T-helper 2 cell treated with Interferon-gamma antibody and Interleukin-4, amounts not matched to agents 100 ng/mL and 5 ng/mL, for 36 hours (primary cell): Measurements from ENCODE around the gene SRRM2. TPM values are rescaled to one million over a fixed set of nuclear protein-coding genes. Genes with fewer than 3 reads are reported as not detected.

Experiments
- intact Hi-C: fragments of 100-400 bp; cut with micrococcal nuclease; formaldehyde crosslinking; loops from one replicate; pipeline ENCODE4 v1.15.1; 2023
- total RNA-seq: library from RNA; stranded (reverse); gene quantifications from 2 replicates; pipeline ENCODE4 v1.2.3, GENCODE V29; 2022

The SRRM2 gene
- total RNA-seq, 1 donor from 2014 or later: 595 TPM

DNA sequence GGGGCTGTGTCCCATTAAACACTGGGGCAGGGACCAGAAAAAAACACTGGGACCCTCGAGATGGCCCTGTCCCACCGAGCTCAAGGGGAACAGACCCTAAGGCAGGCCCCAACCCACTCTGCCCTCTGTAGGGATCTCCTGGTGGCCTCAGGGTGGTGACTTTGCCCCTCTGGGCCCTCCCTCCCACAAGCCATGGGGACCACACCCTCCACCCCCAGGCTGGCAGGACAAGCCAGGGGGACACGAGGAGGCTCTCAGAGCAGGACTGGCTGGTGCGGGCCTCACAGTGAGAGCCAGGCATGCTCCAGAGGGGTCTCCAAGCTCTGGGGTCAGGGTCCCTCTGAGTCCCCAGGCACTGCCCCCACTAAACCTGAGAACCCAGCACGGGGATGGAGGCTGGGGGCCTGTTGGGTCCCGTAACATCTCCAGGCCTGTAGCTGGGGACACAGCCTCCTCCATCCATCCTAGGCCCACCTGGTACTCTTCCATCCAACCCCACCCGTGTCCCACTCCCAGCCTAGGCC lies 14.5 kb upstream of the SRRM2 start:
- intact Hi-C loops: no loop called here

DNA sequence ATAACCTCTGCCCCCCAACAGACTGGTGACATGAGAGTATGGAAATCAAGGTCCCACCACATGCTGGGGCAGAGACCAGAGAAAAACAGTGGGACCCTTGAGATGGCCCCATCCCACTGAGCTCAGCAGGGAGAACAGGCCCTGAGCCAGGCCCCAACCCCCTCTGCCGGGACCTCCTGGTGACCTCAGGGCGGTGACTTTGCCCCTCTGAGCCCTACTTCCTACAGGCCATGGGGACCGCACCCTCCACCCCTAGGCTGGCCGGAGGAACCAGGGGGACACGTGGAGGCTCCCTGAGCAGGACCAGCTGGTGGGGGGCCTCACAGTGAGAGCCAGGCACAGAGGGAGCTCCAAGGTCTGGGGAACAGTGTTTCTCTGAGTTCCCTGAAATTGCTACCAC lies 13.8 kb upstream of the SRRM2 start:
- intact Hi-C loops: no loop called here

DNA sequence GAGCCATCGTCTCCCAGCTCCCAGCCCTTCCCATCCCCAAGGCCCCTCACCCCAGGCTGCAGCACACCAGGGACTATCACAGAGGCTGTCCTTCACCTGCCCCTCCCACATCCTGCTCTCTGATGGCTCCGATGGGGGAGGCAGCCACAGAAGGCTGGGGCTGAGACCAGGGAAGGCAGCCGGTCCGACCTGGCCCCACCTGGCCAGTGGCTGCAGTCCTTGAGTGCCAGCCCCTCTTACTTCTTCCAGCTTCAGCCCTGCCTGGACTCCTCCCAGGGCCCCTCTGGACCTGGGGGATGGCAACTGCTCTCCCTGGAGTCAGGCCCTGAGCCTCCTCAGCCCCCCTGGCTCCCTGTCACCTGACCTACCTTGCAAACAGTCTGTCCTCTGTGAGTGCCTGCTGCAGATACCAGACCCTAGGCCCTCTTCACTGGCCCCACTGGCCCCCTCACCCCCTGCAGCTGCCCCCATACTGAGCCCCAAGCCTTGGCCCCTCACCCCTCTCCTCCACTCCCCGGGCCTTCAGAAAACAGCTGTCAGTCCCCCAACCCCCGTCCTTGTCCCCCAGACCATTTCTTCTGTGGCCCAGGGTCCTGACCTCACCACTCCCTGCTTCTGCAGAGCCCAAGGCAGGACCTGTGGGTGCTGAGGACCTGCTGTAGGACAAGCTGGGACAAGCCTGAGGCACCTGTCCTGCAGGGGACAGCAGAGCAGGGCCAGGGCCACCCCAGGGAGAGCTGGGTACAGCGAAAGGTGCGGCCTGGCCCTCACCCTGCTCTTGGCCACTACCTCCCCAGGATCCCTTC lies 12.6 kb upstream of the SRRM2 start:
- intact Hi-C loops: no loop called here

- intact Hi-C loops: no loop called here
These were observed 12.0 kb upstream of the SRRM2 start for GRCh38 chr16:2740476-2740875.

DNA sequence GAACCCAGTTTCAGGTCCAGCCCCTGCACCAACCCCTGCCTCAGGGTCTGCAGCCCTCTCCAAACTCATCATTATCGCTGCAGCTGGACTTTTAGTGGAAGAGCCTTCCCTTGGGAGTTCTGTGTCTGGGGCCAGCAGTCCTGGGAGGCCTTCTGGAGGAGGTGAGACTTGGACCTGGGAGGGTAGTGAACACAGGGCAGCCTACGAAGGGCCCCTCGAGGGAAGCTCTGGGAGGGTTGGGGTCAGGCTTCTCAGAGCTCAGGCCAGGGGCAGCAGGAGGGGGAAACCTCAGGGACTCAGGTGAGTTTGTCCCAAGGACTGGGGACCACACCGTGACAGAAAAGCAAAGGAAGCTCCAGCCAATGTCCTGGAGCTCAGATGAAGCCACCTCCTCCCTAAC lies 11.3 kb upstream of the SRRM2 start:
- intact Hi-C loops: no loop called here

- intact Hi-C loops: no loop called here
These were observed 10.0 kb upstream of the SRRM2 start for GRCh38 chr16:2742323-2743006.

DNA sequence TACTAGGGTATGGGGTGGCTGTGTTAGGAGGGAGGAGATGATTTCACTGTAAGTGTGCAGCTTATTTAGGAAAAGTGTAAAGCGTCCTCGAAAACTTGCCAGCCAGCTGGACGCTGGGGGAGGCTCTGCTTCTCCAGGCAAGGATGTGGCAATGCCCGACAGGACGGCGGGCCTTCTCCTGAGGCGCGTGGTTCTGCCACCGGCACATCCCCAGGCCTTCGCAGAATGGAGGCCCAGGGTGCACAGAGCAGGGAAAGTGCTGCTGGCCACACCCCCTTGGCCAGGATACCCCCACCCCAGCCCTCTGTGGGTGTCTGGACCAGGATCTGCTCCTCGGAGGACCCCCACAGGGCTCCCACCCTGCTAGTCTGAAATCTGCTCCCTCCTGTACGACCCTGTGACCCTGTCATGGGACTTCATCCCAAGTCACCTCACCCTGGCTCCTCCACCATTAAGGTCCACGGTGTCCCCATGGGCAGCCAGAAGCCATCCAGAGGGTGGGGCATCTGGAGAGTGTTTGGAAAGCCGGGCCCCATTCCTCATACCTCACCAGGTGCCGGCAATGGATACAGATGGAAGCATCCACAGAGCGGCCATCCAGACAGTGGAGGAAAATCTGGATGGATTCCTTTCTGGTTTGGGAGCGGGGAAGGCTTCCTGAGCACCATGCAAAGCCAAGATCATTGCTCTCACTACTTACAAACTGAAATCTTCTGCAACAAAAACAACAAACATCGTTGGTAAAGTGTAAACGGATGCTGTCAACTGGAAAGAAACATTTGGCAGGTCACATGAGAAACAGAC lies 9.2 kb upstream of the SRRM2 start:
- intact Hi-C loops: no loop called here

- intact Hi-C loops: no loop called here
These were observed 7.7 kb upstream of the SRRM2 start for GRCh38 chr16:2744711-2745110.

DNA sequence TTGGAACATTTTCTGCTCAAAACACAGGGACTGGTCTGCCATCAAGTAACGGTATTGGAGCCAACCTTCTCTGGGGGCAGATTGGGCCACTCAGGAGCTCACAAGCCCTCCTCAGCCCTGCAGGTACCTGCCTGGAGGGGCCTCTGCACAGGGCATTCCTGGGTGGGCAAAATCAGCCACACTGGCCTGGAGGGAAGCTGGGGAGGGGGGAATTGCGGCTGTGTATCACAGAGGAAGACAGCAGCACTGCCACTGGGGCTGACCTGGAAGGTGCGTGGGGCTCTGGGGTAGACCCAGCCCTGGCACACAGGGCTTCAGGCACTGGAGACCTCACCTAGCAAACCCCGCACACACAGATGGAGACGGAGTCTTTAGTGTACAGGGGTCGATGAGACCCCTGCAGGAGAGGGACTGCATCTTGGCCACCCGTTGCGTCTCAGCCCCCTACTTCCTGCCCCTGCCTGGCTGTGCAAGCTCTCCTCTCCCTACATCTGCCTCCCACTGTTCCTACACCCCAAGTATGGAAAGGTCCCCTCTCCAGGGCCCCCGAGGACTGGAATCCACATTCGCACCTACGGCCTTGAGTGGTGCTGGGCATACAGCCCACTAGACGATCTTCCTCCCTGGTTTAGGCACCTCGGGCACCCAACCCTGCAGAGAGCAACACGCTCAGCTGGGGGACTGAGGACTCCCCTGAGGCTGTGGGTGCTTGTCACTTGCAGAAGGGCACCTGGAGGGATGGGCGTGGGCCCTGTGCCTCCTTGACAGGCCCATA lies 7.1 kb upstream of the SRRM2 start:
- intact Hi-C loops: no loop called here

GRCh38 chr16:2745961-2746360 lies 6.5 kb upstream of the SRRM2 start:
- intact Hi-C loops: no loop called here

DNA sequence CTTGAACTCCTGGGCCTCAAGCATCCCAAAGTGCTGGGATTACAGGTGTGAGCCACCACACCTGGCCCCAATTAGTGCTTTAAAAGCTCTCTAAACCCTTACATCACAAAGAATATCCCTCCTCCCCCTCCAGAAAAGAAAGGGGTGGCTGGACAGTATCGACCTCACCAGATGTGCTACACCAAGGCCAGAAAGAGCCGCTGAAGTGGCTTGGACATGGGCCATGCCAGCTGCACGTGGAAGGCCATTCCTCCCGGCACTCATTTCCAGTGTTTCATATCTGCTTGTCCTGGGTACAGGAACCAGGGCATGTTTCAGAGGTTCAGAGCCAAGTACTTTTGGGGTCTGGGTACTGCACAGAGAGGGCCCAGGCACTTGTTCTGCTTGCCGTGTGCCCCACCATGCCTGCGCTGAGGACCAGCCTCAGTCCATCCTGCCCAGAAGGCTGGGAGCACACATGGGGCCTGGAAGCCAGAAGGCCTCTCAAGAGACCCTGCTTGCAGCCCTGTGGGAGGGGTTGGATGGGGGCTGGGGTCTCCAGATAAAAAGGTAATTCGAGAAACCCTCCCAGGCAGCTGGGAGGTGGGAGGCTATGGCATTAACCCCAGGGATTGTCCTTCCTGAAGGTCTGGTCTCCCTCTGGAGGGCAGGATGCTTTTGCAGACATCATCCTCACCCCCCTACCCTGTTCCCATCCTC lies 3.5 kb upstream of the SRRM2 start:
- intact Hi-C loops: no loop called here

GRCh38 chr16:2749476-2749875 lies 3.0 kb upstream of the SRRM2 start:
- intact Hi-C loops: no loop called here

DNA sequence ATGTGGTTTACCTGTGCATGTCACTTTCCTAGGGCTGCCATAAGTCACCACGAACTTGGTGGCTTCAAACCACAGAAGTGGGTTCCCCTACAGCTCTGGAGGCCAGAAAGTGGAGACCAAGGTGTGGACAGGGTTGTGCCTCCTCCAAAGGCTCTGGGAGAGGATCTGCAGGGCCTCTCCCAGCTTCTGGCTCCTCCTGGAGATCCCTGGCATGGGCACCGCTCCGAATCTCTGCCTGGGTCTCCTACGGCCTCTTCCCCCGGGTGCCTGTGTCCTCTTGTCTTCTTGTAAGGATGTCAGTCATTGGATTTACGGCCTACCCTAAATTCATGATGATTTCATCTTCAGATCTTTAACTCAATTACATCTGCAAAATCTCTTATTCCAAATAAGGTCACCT lies 2.5 kb upstream of the SRRM2 start:
- intact Hi-C loops: loop anchor here (5.0 to 10.0 kb wide), 2 partner anchors 135 to 758 kb away; partner anchors contain the start of gene FLYWCH2

GRCh38 chr16:2751577-2752034 lies 832 bp upstream of the SRRM2 start:
- intact Hi-C loops: loop anchor here (1.0 to 10.0 kb wide), 6 partner anchors 26 to 759 kb away; partner anchors contain the start of genes ELOB, FLYWCH2, KCTD5 and PRSS27

- intact Hi-C loops: loop anchor here (1.0 to 10.0 kb wide), 7 partner anchors 24 to 761 kb away; partner anchors contain the start of genes ELOB, FLYWCH2, KCTD5 and PRSS27
These were observed 653 bp downstream of the SRRM2 start for GRCh38 chr16:2752850-2753732.

DNA sequence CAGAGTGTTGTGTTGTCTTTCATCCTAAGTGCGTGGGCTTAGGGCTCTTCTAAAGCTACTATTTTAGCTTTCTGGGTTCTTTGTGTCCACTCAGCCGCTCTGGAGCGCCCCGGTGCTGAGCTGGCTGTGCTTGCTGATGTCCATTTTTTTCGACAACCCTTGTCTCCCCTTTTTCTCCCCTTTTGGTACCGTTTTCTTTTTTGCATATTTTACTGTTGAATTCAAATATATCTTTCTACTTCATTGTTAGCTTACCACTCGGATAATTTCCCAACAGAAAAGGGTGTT lies 1.2 kb downstream of the SRRM2 start:
- intact Hi-C loops: loop anchor here (1.0 to 10.0 kb wide), 4 partner anchors 33 to 761 kb away; partner anchors contain the start of genes FLYWCH2 and PRSS27

GRCh38 chr16:2755158-2755557 lies 2.7 kb downstream of the SRRM2 start:
- intact Hi-C loops: loop anchor here (10.0 kb wide), 1 partner anchor 130 kb away; the partner anchor contains the start of gene FLYWCH2

- intact Hi-C loops: loop anchor here (10.0 kb wide), 1 partner anchor 128 kb away; the partner anchor contains the start of gene FLYWCH2
These were observed 4.0 kb downstream of the SRRM2 start for GRCh38 chr16:2756288-2757015.
